ENCODE results near the gene LTBR. TPM values are rescaled to one million over a fixed set of nuclear protein-coding genes. Genes with fewer than 3 reads are reported as not detected.

The LTBR gene
- total and polyA plus RNA-seq, 2 donors (not counting 1 experiment from before 2014, with no cell fraction given) = 55.7 to 78.4 TPM

DNA sequence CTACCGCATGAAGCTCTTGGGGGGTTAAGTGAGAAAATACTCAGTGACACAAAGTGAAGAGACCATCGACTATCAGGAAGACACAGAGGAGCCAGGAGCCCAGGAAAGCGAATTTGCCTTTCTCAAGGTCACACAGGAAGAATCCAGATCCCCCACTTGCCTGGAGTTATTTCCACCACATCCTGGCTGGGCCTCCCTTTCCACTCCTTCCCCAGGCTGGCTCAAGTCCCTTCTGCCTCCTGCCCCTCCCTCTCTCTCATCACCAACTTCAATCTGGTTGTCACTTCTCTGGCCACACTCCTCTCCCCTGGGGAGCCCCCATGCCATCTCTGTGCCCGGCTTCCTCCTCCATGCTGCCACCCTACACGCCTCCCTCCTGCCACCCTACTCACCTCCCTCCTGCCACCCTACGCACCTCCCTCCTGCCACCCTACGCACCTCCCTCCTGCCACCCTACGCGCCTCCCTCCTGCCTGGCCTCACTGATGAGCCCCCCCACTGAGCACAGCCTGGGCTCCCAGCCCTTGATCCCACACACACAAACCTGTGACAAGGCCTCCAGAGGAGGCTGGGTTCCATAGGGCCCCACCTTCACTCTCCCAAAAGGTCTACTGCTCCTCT lies 14.9 kb upstream of the LTBR start:
- H2AFZ ChIP-seq (ENCODE audit: low read length) = no peak overlapping the region
- no peak for DNase-seq (ENCODE audit: low read depth in 2 of 2)
- peaks cover 8% of the 10 kb centered on the region for H3K4me1 ChIP-seq (ENCODE audit: control insufficient read depth, extremely low read depth, insufficient read depth, low read length)
- H3K9me3 ChIP-seq (ENCODE audit: control insufficient read depth, insufficient read depth, low read depth, low read length) = no peaks in the 10 kb centered on the region
- TF ChIP-seq EZH2 (IDR thresholded peaks at IDR 0.05; ENCODE audit: low read length, missing control alignments) = no peak
- TF ChIP-seq, protein P1, sequence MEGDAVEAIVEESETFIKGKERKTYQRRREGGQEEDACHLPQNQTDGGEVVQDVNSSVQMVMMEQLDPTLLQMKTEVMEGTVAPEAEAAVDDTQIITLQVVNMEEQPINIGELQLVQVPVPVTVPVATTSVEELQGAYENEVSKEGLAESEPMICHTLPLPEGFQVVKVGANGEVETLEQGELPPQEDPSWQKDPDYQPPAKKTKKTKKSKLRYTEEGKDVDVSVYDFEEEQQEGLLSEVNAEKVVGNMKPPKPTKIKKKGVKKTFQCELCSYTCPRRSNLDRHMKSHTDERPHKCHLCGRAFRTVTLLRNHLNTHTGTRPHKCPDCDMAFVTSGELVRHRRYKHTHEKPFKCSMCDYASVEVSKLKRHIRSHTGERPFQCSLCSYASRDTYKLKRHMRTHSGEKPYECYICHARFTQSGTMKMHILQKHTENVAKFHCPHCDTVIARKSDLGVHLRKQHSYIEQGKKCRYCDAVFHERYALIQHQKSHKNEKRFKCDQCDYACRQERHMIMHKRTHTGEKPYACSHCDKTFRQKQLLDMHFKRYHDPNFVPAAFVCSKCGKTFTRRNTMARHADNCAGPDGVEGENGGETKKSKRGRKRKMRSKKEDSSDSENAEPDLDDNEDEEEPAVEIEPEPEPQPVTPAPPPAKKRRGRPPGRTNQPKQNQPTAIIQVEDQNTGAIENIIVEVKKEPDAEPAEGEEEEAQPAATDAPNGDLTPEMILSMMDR (conservative IDR thresholded peaks at IDR 0.05 in 1 of 2, IDR thresholded peaks at IDR 0.05 in 1 of 2; ENCODE audit: low read depth in 1 of 2, low read length in 2 of 2) = no peak
- H3K4me2 ChIP-seq (ENCODE audit: extremely low read depth, insufficient read depth, low read length) = no peak overlapping the region
- no peak overlapping the region for H3K9ac ChIP-seq (ENCODE audit: insufficient read depth, low read length)
- H4K20me1 ChIP-seq (ENCODE audit: control insufficient read depth, extremely low read depth, insufficient read depth, low read length) = no peaks in the 10 kb centered on the region
- no peak overlapping the region for H3K27ac ChIP-seq (ENCODE audit: insufficient read depth, low read length)
- H3K36me3 ChIP-seq (ENCODE audit: control insufficient read depth, insufficient read depth, low read length) = no peaks in the 10 kb centered on the region
- no peaks in the 10 kb centered on the region for H3K27me3 ChIP-seq (ENCODE audit: control insufficient read depth, insufficient read depth, low read length)
- H3K79me2 ChIP-seq (ENCODE audit: control insufficient read depth, insufficient read depth, low read length) = no peaks in the 10 kb centered on the region
- H3K4me3 ChIP-seq (replicated peaks in 1 of 4; ENCODE audit: control extremely low read depth in 1 of 4, insufficient read depth in 1 of 4, low read depth in 3 of 4, low read length in 4 of 4) = no peak overlapping the region

DNA sequence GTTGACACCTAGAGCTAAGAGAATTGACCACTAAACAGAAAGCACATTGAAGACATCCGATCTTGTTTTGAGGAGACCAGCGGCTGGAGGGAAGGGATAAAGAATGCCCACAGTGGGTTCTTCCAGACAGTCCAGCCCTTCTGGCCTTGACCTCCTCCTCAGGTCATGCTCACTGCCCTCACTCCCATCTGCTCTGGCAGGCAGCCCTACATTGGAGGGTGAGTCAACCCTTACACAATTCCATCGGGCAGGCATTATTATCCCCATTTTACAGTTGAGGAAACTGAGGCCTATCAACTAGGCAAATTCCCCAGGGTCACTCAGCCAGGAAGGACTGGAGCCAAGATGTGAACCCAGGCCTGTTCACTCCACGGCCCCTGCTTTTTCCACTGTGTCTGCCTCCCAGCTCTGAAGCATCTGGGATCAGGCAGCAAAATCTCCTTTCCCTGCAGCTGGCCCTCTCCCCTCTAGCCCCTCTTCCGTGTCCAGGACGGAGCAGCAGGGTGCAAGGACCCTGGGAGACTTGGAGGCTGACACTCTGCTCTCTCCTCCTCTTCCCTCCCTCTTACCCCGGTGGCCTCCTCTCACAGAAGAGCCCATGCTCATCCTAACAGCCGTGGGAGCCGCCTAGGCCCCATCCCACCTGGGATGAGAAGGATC lies 13.9 kb upstream of the LTBR start:
- no peak overlapping the region for H3K27ac ChIP-seq (ENCODE audit: insufficient read depth, low read length)
- no peaks in the 10 kb centered on the region for H3K79me2 ChIP-seq (ENCODE audit: control insufficient read depth, insufficient read depth, low read length)
- H3K4me1 ChIP-seq (ENCODE audit: control insufficient read depth, extremely low read depth, insufficient read depth, low read length) = peaks cover 8% of the 10 kb centered on the region
- no peaks in the 10 kb centered on the region for H3K36me3 ChIP-seq (ENCODE audit: control insufficient read depth, insufficient read depth, low read length)
- H3K9ac ChIP-seq (ENCODE audit: insufficient read depth, low read length) = no peak overlapping the region
- no peak overlapping the region for H3K4me2 ChIP-seq (ENCODE audit: extremely low read depth, insufficient read depth, low read length)
- no peaks in the 10 kb centered on the region for H3K9me3 ChIP-seq (ENCODE audit: control insufficient read depth, insufficient read depth, low read depth, low read length)
- no peak overlapping the region for H3K4me3 ChIP-seq (replicated peaks in 1 of 4; ENCODE audit: control extremely low read depth in 1 of 4, insufficient read depth in 1 of 4, low read depth in 3 of 4, low read length in 4 of 4)
- DNase-seq (ENCODE audit: low read depth in 2 of 2) = peak in 1 of 2 donors; percentile 54
- TF ChIP-seq EZH2 (IDR thresholded peaks at IDR 0.05; ENCODE audit: low read length, missing control alignments) = no peak
- TF ChIP-seq, protein P1 (conservative IDR thresholded peaks at IDR 0.05 in 1 of 2, IDR thresholded peaks at IDR 0.05 in 1 of 2; ENCODE audit: low read depth in 1 of 2, low read length in 2 of 2) = no peak
- H4K20me1 ChIP-seq (ENCODE audit: control insufficient read depth, extremely low read depth, insufficient read depth, low read length) = no peaks in the 10 kb centered on the region
- no peak overlapping the region for H2AFZ ChIP-seq (ENCODE audit: low read length)
- no peaks in the 10 kb centered on the region for H3K27me3 ChIP-seq (ENCODE audit: control insufficient read depth, insufficient read depth, low read length)

DNA sequence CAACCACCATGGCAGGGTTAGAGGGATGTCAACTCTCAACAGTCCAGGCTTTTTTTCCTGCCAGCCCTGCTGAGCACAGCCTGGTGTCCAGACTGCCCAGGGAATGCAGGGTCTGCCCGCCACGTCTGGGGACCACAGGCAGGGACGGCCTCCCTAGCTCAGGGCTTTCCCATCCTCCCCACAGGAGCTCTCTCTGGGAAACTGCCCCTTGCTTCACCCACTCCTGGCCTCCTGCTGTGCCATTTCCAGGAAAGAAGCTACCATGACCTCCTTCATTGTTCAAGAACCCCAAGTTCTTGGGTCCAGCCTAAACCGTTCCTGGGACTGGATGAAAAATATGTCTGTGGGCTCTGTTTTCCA lies 13.4 kb upstream of the LTBR start:
- Histone ChIP-seq H3K4me3 (replicated peaks in 1 of 4; ENCODE audit: control extremely low read depth in 1 of 4, insufficient read depth in 1 of 4, low read depth in 3 of 4, low read length in 4 of 4) (no peak overlapping the region), H3K9me3 (ENCODE audit: control insufficient read depth, insufficient read depth, low read depth, low read length) (no peaks in the 10 kb centered on the region), H3K4me2 (ENCODE audit: extremely low read depth, insufficient read depth, low read length) (no peak overlapping the region), H3K27me3 (ENCODE audit: control insufficient read depth, insufficient read depth, low read length) (no peaks in the 10 kb centered on the region), H2AFZ (ENCODE audit: low read length) (no peak overlapping the region), H3K4me1 (ENCODE audit: control insufficient read depth, extremely low read depth, insufficient read depth, low read length) (peaks cover 8% of the 10 kb centered on the region), H3K27ac (ENCODE audit: insufficient read depth, low read length) (no peak overlapping the region), H3K79me2 (ENCODE audit: control insufficient read depth, insufficient read depth, low read length) (no peaks in the 10 kb centered on the region), H4K20me1 (ENCODE audit: control insufficient read depth, extremely low read depth, insufficient read depth, low read length) (no peaks in the 10 kb centered on the region), H3K36me3 (ENCODE audit: control insufficient read depth, insufficient read depth, low read length) (no peaks in the 10 kb centered on the region), H3K9ac (ENCODE audit: insufficient read depth, low read length) (no peak overlapping the region)
- TF ChIP-seq, protein P1 (conservative IDR thresholded peaks at IDR 0.05 in 1 of 2, IDR thresholded peaks at IDR 0.05 in 1 of 2; ENCODE audit: low read depth in 1 of 2, low read length in 2 of 2) = no peak
- TF ChIP-seq EZH2 (IDR thresholded peaks at IDR 0.05; ENCODE audit: low read length, missing control alignments) = no peak
- DNase-seq (ENCODE audit: low read depth in 2 of 2) = no peak

Measured in fibroblast of lung (primary cell).